ENCODE data around the gene KRTAP19-8.

Gene KRTAP19-8, protein sequence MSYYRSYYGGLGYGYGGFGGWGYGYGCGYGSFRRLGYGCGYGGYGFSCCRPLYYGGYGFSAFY

DNA sequence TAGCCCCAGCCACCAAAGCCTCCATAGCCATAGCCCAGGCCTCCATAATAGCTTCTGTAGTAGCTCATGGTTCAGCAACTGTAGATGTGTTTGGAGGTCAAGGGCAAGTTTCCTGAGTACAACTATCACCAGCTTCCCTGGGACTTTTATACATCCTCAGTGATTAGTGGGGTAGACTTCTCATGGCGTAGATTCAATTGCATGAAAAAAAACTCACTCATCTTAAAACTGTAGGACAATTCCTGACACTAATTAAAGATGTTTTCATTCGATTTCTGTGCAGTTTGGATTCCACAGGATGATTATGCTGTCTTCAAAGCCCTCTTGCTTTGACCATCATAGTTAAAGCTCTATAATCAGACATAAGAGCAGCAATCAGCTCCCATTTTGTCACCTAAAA, at the start of gene KRTAP19-8:
Gene KRTAP19-8, minus strand, starts transcription at position 101 of the 400 bp plus-strand sequence. Its CDS starts 33 bp downstream, at position 68.
- Histone ChIP-seq H3K9ac (ENCODE audit: low read length) (no peak within 1 kb of the TSS), H3K9me3 (ENCODE audit: control insufficient read depth, insufficient read depth, low read depth, low read length) (no peaks in the 10 kb centered on the region), H3K36me3 (ENCODE audit: control insufficient read depth, insufficient read depth, low read length) (no peaks in the 10 kb centered on the region), H3K27me3 (ENCODE audit: control insufficient read depth, insufficient read depth, low read length) (no peaks in the 10 kb centered on the region), H3K4me1 (ENCODE audit: control insufficient read depth, insufficient read depth, low read length) (no peaks in the 10 kb centered on the region), H3K4me3 (ENCODE audit: low read depth, low read length) (no peak within 1 kb of the TSS), H3K27ac (ENCODE audit: low read depth, low read length) (no peak within 1 kb of the TSS)

DNA sequence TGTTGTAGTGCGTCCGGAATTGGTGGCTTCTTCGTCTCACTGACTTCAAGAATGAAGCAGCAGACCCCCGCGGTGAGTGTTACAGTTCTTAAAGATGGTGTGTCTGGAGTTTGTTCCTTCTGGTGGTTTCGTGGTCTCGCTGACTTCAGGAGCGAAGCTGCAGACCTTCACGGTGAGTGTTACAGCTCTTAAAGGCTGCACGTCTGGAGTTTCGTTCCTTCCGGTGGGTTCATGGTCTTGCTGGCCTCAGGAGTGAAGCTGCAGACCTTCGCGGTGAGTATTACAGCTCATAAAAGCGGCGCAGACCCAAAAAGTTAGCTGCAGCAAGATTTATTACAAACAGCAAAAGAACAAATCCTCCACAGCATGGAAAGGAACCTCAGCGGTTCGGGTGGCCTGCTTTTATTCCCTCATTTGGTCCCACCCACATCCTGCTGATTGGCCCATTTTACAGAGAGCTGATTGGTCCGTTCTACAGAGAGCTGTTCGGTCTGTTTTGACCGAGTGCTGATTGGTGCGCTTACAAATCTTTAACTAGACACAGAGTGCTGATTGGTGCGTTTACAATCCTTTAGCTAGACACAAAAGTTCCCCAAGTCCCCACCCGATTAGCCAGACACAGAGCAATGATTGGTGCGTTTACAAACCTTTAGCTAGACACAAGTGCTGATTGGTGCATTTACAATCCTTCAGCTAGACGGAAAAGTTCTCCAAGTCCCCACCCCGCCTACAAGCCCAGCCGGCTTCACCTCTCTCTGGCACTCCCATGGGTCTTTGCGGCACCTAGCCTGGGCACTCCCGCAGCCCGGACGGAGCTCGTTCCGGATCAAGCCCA, 49.6 kb upstream of the KRTAP19-8 start:
- Histone ChIP-seq H3K27ac (ENCODE audit: low read depth, low read length) (no peak overlapping the region), H3K9me3 (ENCODE audit: control insufficient read depth, insufficient read depth, low read depth, low read length) (no peaks in the 10 kb centered on the region), H3K4me3 (ENCODE audit: low read depth, low read length) (no peak overlapping the region), H3K27me3 (ENCODE audit: control insufficient read depth, insufficient read depth, low read length) (no peaks in the 10 kb centered on the region), H3K9ac (ENCODE audit: low read length) (no peak overlapping the region), H3K36me3 (ENCODE audit: control insufficient read depth, insufficient read depth, low read length) (no peaks in the 10 kb centered on the region), H3K4me1 (ENCODE audit: control insufficient read depth, insufficient read depth, low read length) (no peaks in the 10 kb centered on the region)

GRCh38 chr21:31084689-31085088, 46.4 kb upstream of the KRTAP19-8 start:
- H3K4me3 ChIP-seq (ENCODE audit: low read depth, low read length), result no peak overlapping the region
- H3K9ac ChIP-seq (ENCODE audit: low read length), result no peak overlapping the region
- H3K27ac ChIP-seq (ENCODE audit: low read depth, low read length), result no peak overlapping the region
- H3K4me1 ChIP-seq (ENCODE audit: control insufficient read depth, insufficient read depth, low read length), result no peaks in the 10 kb centered on the region
- no peaks in the 10 kb centered on the region for H3K9me3 ChIP-seq (ENCODE audit: control insufficient read depth, insufficient read depth, low read depth, low read length)
- no peaks in the 10 kb centered on the region for H3K27me3 ChIP-seq (ENCODE audit: control insufficient read depth, insufficient read depth, low read length)
- H3K36me3 ChIP-seq (ENCODE audit: control insufficient read depth, insufficient read depth, low read length), result no peaks in the 10 kb centered on the region

DNA sequence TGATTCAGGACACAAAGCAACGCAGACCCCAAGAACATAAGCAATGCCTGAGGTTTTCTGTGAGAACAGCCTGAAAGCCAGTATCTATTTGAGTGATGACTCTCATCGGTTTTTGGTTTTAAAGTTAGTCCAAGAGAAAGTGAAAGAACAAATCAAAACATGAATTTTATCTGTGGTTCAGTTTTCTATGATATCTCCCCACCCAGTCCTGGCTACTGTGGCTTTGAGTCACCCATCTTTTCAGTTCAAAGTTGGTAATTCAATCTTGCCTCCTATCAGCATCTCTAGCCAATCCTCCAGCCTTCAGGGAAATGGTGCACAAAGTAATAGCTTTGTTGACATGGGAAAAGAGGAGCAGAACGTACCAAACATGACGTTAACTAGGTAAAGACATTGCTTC, 40.5 kb upstream of the KRTAP19-8 start:
- Histone ChIP-seq H3K27me3 (ENCODE audit: control insufficient read depth, insufficient read depth, low read length) (no peaks in the 10 kb centered on the region), H3K9ac (ENCODE audit: low read length) (no peak overlapping the region), H3K9me3 (ENCODE audit: control insufficient read depth, insufficient read depth, low read depth, low read length) (no peaks in the 10 kb centered on the region), H3K36me3 (ENCODE audit: control insufficient read depth, insufficient read depth, low read length) (no peaks in the 10 kb centered on the region), H3K4me3 (ENCODE audit: low read depth, low read length) (no peak overlapping the region), H3K4me1 (ENCODE audit: control insufficient read depth, insufficient read depth, low read length) (no peaks in the 10 kb centered on the region), H3K27ac (ENCODE audit: low read depth, low read length) (no peak overlapping the region)

DNA sequence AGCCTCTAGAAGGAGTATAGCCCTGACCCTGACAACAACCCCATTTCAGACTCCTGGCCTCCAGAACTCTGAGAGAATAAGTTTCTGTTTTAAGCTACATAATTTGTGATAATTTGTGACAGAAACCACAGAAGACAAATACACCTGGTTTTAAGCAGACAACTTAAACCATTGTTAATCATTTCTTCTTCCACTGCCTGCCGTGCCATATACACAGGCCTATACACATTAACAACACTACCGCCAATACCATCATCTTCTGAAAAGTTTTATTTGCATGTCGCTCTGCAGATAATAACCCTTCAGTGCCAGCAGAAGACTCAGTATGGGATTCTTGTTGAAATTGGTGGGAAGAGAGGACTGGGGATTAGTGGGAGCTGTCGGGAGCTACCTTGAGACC, 39.9 kb upstream of the KRTAP19-8 start:
- H3K9ac ChIP-seq (ENCODE audit: low read length), result no peak overlapping the region
- H3K4me3 ChIP-seq (ENCODE audit: low read depth, low read length), result no peak overlapping the region
- H3K36me3 ChIP-seq (ENCODE audit: control insufficient read depth, insufficient read depth, low read length), result no peaks in the 10 kb centered on the region
- H3K27ac ChIP-seq (ENCODE audit: low read depth, low read length), result no peak overlapping the region
- H3K4me1 ChIP-seq (ENCODE audit: control insufficient read depth, insufficient read depth, low read length), result no peaks in the 10 kb centered on the region
- H3K27me3 ChIP-seq (ENCODE audit: control insufficient read depth, insufficient read depth, low read length), result no peaks in the 10 kb centered on the region
- H3K9me3 ChIP-seq (ENCODE audit: control insufficient read depth, insufficient read depth, low read depth, low read length), result no peaks in the 10 kb centered on the region

- no peaks in the 10 kb centered on the region for H3K36me3 ChIP-seq (ENCODE audit: control insufficient read depth, insufficient read depth, low read length)
- H3K9ac ChIP-seq (ENCODE audit: low read length), result no peak overlapping the region
- H3K27me3 ChIP-seq (ENCODE audit: control insufficient read depth, insufficient read depth, low read length), result no peaks in the 10 kb centered on the region
- no peaks in the 10 kb centered on the region for H3K9me3 ChIP-seq (ENCODE audit: control insufficient read depth, insufficient read depth, low read depth, low read length)
- H3K4me3 ChIP-seq (ENCODE audit: low read depth, low read length), result no peak overlapping the region
- no peaks in the 10 kb centered on the region for H3K4me1 ChIP-seq (ENCODE audit: control insufficient read depth, insufficient read depth, low read length)
- no peak overlapping the region for H3K27ac ChIP-seq (ENCODE audit: low read depth, low read length)
Observed at GRCh38 chr21:31075848-31076247, 37.6 kb upstream of the KRTAP19-8 start.

DNA sequence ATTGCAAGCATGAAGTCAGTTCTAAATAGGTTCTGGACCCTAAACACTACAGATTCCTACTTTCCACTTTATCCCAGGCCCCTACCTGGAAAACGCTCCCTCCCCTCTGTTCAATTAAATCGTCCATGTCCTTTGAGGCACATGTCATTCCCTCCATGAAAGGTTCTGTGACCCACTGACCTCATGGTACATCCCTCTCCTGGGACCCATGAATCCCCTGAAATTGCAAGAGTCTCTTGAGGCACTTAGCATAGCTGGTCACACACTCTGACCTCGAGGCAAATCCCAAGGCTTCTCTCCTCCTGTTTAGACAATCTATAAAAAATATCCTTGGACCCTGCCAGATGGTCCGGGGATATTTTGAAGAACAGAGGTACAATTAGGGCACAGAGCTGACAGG, 34.3 kb upstream of the KRTAP19-8 start:
- H3K4me1 ChIP-seq (ENCODE audit: control insufficient read depth, insufficient read depth, low read length), result no peaks in the 10 kb centered on the region
- no peaks in the 10 kb centered on the region for H3K36me3 ChIP-seq (ENCODE audit: control insufficient read depth, insufficient read depth, low read length)
- H3K9ac ChIP-seq (ENCODE audit: low read length), result no peak overlapping the region
- no peak overlapping the region for H3K27ac ChIP-seq (ENCODE audit: low read depth, low read length)
- no peaks in the 10 kb centered on the region for H3K9me3 ChIP-seq (ENCODE audit: control insufficient read depth, insufficient read depth, low read depth, low read length)
- no peaks in the 10 kb centered on the region for H3K27me3 ChIP-seq (ENCODE audit: control insufficient read depth, insufficient read depth, low read length)
- H3K4me3 ChIP-seq (ENCODE audit: low read depth, low read length), result no peak overlapping the region

GRCh38 chr21:31064803-31065202, 26.5 kb upstream of the KRTAP19-8 start:
- H3K36me3 ChIP-seq (ENCODE audit: control insufficient read depth, insufficient read depth, low read length), result no peaks in the 10 kb centered on the region
- no peak overlapping the region for H3K4me3 ChIP-seq (ENCODE audit: low read depth, low read length)
- no peaks in the 10 kb centered on the region for H3K27me3 ChIP-seq (ENCODE audit: control insufficient read depth, insufficient read depth, low read length)
- no peak overlapping the region for H3K27ac ChIP-seq (ENCODE audit: low read depth, low read length)
- no peaks in the 10 kb centered on the region for H3K9me3 ChIP-seq (ENCODE audit: control insufficient read depth, insufficient read depth, low read depth, low read length)
- H3K9ac ChIP-seq (ENCODE audit: low read length), result no peak overlapping the region
- no peaks in the 10 kb centered on the region for H3K4me1 ChIP-seq (ENCODE audit: control insufficient read depth, insufficient read depth, low read length)

DNA sequence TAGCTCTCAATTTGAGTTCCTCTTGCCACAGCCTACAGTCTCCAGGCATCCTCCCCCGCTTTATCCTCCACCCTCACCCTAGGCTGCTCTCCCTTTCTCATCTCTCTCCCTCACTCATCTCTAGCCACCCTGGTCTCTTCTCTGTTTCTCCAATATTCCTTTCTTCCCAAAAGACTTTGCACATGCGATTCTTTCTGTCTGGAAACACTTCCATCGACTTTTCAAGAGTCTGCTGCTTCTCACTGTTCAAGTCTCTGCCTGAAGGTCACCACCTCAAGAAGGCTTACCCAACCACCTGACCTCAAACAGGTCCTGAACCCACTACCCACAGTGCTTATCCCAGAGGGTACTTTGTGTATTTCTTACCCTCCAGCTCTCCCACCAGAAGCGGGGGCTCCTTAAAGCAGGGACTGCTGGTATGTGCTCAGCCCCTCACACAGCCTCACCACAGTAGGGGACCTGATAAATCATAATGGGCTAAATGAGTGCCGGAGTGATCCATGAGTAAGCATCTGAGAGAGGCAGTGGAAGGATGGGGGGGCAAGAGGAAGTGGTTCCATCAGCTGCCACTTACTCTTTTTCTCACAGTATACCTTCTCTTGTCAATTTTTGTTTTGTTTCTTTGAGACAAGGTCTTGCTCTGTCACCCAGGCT, 14.3 kb upstream of the KRTAP19-8 start:
- Histone ChIP-seq H3K36me3 (ENCODE audit: control insufficient read depth, insufficient read depth, low read length) (no peaks in the 10 kb centered on the region), H3K9me3 (ENCODE audit: control insufficient read depth, insufficient read depth, low read depth, low read length) (no peaks in the 10 kb centered on the region), H3K9ac (ENCODE audit: low read length) (no peak overlapping the region), H3K4me1 (ENCODE audit: control insufficient read depth, insufficient read depth, low read length) (peaks cover 7% of the 10 kb centered on the region; the same call in 1 of the 2 replicates), H3K4me3 (ENCODE audit: low read depth, low read length) (no peak overlapping the region), H3K27ac (ENCODE audit: low read depth, low read length) (no peak overlapping the region), H3K27me3 (ENCODE audit: control insufficient read depth, insufficient read depth, low read length) (no peaks in the 10 kb centered on the region)

- H3K4me1 ChIP-seq (ENCODE audit: control insufficient read depth, insufficient read depth, low read length), result peaks cover 7% of the 10 kb centered on the region; the same call in 1 of the 2 replicates
- H3K36me3 ChIP-seq (ENCODE audit: control insufficient read depth, insufficient read depth, low read length), result no peaks in the 10 kb centered on the region
- no peaks in the 10 kb centered on the region for H3K27me3 ChIP-seq (ENCODE audit: control insufficient read depth, insufficient read depth, low read length)
- no peak overlapping the region for H3K27ac ChIP-seq (ENCODE audit: low read depth, low read length)
- H3K9me3 ChIP-seq (ENCODE audit: control insufficient read depth, insufficient read depth, low read depth, low read length), result no peaks in the 10 kb centered on the region
- no peak overlapping the region for H3K9ac ChIP-seq (ENCODE audit: low read length)
- no peak overlapping the region for H3K4me3 ChIP-seq (ENCODE audit: low read depth, low read length)
Observed at GRCh38 chr21:31050577-31051157, 12.4 kb upstream of the KRTAP19-8 start.

DNA sequence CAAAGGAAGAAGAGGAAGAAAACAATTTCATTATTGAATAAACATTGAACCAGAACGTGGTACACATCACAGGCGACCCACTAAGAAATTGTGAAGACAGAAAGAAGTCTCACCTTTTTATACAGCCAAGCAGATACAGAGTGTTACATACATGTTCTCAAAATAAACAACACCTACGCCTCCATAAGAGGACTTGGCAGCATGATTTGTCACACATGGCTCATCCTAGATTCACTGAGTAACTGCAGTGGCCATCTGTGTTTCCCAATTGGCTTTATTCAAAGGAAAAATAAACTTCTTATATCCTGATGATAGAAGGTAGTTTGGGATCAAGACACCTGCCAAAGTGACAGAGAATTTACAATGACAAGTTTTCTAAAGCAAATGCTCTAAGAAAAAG, 7.6 kb upstream of the KRTAP19-8 start:
- H3K4me1 ChIP-seq (ENCODE audit: control insufficient read depth, insufficient read depth, low read length), result no peaks in the 10 kb centered on the region
- H3K9me3 ChIP-seq (ENCODE audit: control insufficient read depth, insufficient read depth, low read depth, low read length), result no peaks in the 10 kb centered on the region
- no peaks in the 10 kb centered on the region for H3K36me3 ChIP-seq (ENCODE audit: control insufficient read depth, insufficient read depth, low read length)
- H3K27me3 ChIP-seq (ENCODE audit: control insufficient read depth, insufficient read depth, low read length), result no peaks in the 10 kb centered on the region
- no peak overlapping the region for H3K27ac ChIP-seq (ENCODE audit: low read depth, low read length)
- no peak overlapping the region for H3K9ac ChIP-seq (ENCODE audit: low read length)
- H3K4me3 ChIP-seq (ENCODE audit: low read depth, low read length), result no peak overlapping the region

All from HUES6 (cell line).